Activated T-cell treated with anti-CD3 and anti-CD28 coated beads for 24 hours (primary cell): ENCODE data around the gene OLR1.

ENCODE experiments used
- DNase-seq: peaks from one replicate; pipeline ENCODE4 v3.0.0-alpha.2; 2020; ENCODE audit warnings: low read depth

Gene OLR1

GRCh38 chr12:10153271-10154144 lies 18.4 kb downstream of the OLR1 start:
- DNase-seq = peak; percentile 32

GRCh38 chr12:10151621-10152020 lies 20.3 kb downstream of the OLR1 start:
- no peak for DNase-seq

GRCh38 chr12:10147714-10148403 lies 24.1 kb downstream of the OLR1 start:
- no peak for DNase-seq

- no peak for DNase-seq
Observed at GRCh38 chr12:10142976-10143589, 28.8 kb downstream of the OLR1 start.

GRCh38 chr12:10140001-10140400 lies 31.9 kb downstream of the OLR1 start:
- peak; percentile 24 for DNase-seq

- DNase-seq = no peak
Observed at GRCh38 chr12:10136637-10137205, 35.2 kb downstream of the OLR1 start.

- DNase-seq = no peak
Observed at GRCh38 chr12:10135126-10135525, 36.8 kb downstream of the OLR1 start.

GRCh38 chr12:10132850-10133370 lies 39.0 kb downstream of the OLR1 start:
- no peak for DNase-seq

GRCh38 chr12:10131111-10131690 lies 40.7 kb downstream of the OLR1 start:
- DNase-seq = no peak

- no peak for DNase-seq
Observed at GRCh38 chr12:10130042-10130441, 41.9 kb downstream of the OLR1 start, which contains the start of gene CLEC7A. TSS of gene CLEC7A (minus strand) at chr12:10130199. CDS start at chr12:10130082, 117 bp downstream.

- DNase-seq = no peak
Observed at GRCh38 chr12:10128687-10129086, 43.2 kb downstream of the OLR1 start.

GRCh38 chr12:10126413-10126812 lies 45.5 kb downstream of the OLR1 start:
- no peak for DNase-seq

GRCh38 chr12:10122689-10123088 lies 49.2 kb downstream of the OLR1 start:
- no peak for DNase-seq

GRCh38 chr12:10121278-10121677 lies 50.7 kb downstream of the OLR1 start:
- DNase-seq = no peak

GRCh38 chr12:10119066-10119465 lies 52.9 kb downstream of the OLR1 start:
- no peak for DNase-seq

GRCh38 chr12:10115890-10116289 lies 56.0 kb downstream of the OLR1 start:
- DNase-seq = no peak

- DNase-seq = no peak
Observed at GRCh38 chr12:10115311-10115710, 56.6 kb downstream of the OLR1 start.

GRCh38 chr12:10113920-10114319 lies 58.0 kb downstream of the OLR1 start:
- no peak for DNase-seq

- no peak for DNase-seq
Observed at GRCh38 chr12:10113075-10113474, 58.9 kb downstream of the OLR1 start.

- no peak for DNase-seq
Observed at GRCh38 chr12:10111451-10111850, 60.5 kb downstream of the OLR1 start.

- DNase-seq = no peak
Observed at GRCh38 chr12:10110256-10110844, 61.6 kb downstream of the OLR1 start.
